SK-N-SH treated with all-trans-retinoic acid at 6 μM for 48 hours (cell line): Measurements from ENCODE around the gene RRM1.

ENCODE experiments used
- ISL1 ChIP-seq: fragments of 250-450 bp; sonication (Bioruptor Pico); IDR thresholded peaks from 2 replicates; pipeline ENCODE4 v2.1.2; 2022; ENCODE audit warnings: mild to moderate bottlenecking, moderate library complexity
- RARB ChIP-seq: fragments of 250-450 bp; sonication (Bioruptor Pico); IDR thresholded peaks from 2 replicates; pipeline ENCODE4 v1.8.0; 2021; ENCODE audit warnings: mild to moderate bottlenecking, moderate library complexity
- TCF4 ChIP-seq: fragments of 250-450 bp; sonication (Bioruptor Pico); IDR thresholded peaks from 2 replicates; pipeline ENCODE4 v1.8.0; 2021; ENCODE audit warnings: mild to moderate bottlenecking, moderate library complexity, borderline replicate concordance
- TOX ChIP-seq: fragments of 250-450 bp; sonication (Bioruptor Pico); IDR thresholded peaks from 2 replicates; pipeline ENCODE4 v1.8.0; 2021; ENCODE audit warnings: mild to moderate bottlenecking, moderate library complexity, borderline replicate concordance
- ZNF70 ChIP-seq: fragments of 450-650 bp; formaldehyde crosslinking; IDR thresholded peaks from 2 replicates; pipeline ENCODE4 v1.5.0; 2020; ENCODE audit warnings: mild to moderate bottlenecking, moderate library complexity
- ZNF8 ChIP-seq: fragments of 450-650 bp; formaldehyde crosslinking; IDR thresholded peaks from 2 replicates; pipeline ENCODE4 v1.5.0; 2020; ENCODE audit warnings: mild to moderate bottlenecking, moderate library complexity
- TF ChIP-seq, protein P1 (sequence below): fragments of 250-450 bp; sonication (Bioruptor Pico); IDR thresholded peaks from 2 replicates; pipeline ENCODE4 v1.8.0; 2020; ENCODE audit warnings: mild to moderate bottlenecking, moderate library complexity, borderline replicate concordance
- TF ChIP-seq, protein P2 (sequence below): fragments of 250-450 bp; sonication (Bioruptor Pico); IDR thresholded peaks from 2 replicates; pipeline ENCODE4 v1.5.0; 2020; ENCODE audit warnings: mild to moderate bottlenecking, moderate library complexity
- TF ChIP-seq, protein P3 (sequence below): fragments of 250-450 bp; sonication (Bioruptor Pico); IDR thresholded peaks from 2 replicates; pipeline ENCODE4 v1.5.1; 2020; ENCODE audit warnings: low read depth, mild to moderate bottlenecking, moderate library complexity

DNA sequence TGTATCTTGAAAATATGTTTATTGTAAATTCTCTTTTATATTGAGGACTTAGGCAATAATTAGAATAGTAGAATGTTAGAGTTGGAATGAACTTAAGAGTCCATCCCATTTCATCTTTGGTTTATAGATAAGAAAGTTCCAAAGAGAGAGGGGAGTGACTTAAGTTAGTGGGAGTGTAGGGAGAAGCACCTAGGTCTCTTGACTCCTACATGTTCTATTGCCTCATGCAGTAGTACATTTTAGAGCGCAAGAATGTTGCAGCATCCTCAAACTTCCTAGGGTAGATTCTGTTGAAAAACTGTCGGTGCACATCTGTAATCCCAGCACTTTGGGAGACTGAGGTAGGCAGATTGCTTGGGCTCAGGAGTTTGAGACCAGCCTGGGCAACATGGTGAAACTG is 8.7 kb downstream of the RRM1 start:
- no peak for TF ChIP-seq ZNF70 (CRISPR knock-in tag)
- no peak for TF ChIP-seq ZNF8
- TF ChIP-seq, protein P1, sequence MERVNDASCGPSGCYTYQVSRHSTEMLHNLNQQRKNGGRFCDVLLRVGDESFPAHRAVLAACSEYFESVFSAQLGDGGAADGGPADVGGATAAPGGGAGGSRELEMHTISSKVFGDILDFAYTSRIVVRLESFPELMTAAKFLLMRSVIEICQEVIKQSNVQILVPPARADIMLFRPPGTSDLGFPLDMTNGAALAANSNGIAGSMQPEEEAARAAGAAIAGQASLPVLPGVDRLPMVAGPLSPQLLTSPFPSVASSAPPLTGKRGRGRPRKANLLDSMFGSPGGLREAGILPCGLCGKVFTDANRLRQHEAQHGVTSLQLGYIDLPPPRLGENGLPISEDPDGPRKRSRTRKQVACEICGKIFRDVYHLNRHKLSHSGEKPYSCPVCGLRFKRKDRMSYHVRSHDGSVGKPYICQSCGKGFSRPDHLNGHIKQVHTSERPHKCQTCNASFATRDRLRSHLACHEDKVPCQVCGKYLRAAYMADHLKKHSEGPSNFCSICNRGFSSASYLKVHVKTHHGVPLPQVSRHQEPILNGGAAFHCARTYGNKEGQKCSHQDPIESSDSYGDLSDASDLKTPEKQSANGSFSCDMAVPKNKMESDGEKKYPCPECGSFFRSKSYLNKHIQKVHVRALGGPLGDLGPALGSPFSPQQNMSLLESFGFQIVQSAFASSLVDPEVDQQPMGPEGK (CRISPR knock-in tag): no peak
- no peak for TF ChIP-seq TCF4 (CRISPR knock-in tag)
- TF ChIP-seq TOX (CRISPR knock-in tag): no peak
- TF ChIP-seq, protein P2, sequence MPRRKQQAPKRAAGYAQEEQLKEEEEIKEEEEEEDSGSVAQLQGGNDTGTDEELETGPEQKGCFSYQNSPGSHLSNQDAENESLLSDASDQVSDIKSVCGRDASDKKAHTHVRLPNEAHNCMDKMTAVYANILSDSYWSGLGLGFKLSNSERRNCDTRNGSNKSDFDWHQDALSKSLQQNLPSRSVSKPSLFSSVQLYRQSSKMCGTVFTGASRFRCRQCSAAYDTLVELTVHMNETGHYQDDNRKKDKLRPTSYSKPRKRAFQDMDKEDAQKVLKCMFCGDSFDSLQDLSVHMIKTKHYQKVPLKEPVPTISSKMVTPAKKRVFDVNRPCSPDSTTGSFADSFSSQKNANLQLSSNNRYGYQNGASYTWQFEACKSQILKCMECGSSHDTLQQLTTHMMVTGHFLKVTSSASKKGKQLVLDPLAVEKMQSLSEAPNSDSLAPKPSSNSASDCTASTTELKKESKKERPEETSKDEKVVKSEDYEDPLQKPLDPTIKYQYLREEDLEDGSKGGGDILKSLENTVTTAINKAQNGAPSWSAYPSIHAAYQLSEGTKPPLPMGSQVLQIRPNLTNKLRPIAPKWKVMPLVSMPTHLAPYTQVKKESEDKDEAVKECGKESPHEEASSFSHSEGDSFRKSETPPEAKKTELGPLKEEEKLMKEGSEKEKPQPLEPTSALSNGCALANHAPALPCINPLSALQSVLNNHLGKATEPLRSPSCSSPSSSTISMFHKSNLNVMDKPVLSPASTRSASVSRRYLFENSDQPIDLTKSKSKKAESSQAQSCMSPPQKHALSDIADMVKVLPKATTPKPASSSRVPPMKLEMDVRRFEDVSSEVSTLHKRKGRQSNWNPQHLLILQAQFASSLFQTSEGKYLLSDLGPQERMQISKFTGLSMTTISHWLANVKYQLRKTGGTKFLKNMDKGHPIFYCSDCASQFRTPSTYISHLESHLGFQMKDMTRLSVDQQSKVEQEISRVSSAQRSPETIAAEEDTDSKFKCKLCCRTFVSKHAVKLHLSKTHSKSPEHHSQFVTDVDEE (CRISPR knock-in tag): no peak
- no peak for TF ChIP-seq RARB (CRISPR knock-in tag)
- TF ChIP-seq, protein P3, sequence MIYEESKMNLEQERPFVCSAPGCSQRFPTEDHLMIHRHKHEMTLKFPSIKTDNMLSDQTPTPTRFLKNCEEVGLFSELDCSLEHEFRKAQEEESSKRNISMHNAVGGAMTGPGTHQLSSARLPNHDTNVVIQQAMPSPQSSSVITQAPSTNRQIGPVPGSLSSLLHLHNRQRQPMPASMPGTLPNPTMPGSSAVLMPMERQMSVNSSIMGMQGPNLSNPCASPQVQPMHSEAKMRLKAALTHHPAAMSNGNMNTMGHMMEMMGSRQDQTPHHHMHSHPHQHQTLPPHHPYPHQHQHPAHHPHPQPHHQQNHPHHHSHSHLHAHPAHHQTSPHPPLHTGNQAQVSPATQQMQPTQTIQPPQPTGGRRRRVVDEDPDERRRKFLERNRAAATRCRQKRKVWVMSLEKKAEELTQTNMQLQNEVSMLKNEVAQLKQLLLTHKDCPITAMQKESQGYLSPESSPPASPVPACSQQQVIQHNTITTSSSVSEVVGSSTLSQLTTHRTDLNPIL (CRISPR knock-in tag): no peak
- TF ChIP-seq ISL1 (CRISPR knock-in tag): no peak
